ENCODE results near the gene CYBC1.

GRCh38 chr17:82407255-82407654 lies 43.3 kb downstream of the CYBC1 start:
- TF ChIP-seq, protein P1, sequence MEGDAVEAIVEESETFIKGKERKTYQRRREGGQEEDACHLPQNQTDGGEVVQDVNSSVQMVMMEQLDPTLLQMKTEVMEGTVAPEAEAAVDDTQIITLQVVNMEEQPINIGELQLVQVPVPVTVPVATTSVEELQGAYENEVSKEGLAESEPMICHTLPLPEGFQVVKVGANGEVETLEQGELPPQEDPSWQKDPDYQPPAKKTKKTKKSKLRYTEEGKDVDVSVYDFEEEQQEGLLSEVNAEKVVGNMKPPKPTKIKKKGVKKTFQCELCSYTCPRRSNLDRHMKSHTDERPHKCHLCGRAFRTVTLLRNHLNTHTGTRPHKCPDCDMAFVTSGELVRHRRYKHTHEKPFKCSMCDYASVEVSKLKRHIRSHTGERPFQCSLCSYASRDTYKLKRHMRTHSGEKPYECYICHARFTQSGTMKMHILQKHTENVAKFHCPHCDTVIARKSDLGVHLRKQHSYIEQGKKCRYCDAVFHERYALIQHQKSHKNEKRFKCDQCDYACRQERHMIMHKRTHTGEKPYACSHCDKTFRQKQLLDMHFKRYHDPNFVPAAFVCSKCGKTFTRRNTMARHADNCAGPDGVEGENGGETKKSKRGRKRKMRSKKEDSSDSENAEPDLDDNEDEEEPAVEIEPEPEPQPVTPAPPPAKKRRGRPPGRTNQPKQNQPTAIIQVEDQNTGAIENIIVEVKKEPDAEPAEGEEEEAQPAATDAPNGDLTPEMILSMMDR (IDR thresholded peaks at IDR 0.05; ENCODE audit: low read depth, low read length, missing input control), result no peak
- TF ChIP-seq, protein P2, sequence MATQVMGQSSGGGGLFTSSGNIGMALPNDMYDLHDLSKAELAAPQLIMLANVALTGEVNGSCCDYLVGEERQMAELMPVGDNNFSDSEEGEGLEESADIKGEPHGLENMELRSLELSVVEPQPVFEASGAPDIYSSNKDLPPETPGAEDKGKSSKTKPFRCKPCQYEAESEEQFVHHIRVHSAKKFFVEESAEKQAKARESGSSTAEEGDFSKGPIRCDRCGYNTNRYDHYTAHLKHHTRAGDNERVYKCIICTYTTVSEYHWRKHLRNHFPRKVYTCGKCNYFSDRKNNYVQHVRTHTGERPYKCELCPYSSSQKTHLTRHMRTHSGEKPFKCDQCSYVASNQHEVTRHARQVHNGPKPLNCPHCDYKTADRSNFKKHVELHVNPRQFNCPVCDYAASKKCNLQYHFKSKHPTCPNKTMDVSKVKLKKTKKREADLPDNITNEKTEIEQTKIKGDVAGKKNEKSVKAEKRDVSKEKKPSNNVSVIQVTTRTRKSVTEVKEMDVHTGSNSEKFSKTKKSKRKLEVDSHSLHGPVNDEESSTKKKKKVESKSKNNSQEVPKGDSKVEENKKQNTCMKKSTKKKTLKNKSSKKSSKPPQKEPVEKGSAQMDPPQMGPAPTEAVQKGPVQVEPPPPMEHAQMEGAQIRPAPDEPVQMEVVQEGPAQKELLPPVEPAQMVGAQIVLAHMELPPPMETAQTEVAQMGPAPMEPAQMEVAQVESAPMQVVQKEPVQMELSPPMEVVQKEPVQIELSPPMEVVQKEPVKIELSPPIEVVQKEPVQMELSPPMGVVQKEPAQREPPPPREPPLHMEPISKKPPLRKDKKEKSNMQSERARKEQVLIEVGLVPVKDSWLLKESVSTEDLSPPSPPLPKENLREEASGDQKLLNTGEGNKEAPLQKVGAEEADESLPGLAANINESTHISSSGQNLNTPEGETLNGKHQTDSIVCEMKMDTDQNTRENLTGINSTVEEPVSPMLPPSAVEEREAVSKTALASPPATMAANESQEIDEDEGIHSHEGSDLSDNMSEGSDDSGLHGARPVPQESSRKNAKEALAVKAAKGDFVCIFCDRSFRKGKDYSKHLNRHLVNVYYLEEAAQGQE (IDR thresholded peaks at IDR 0.05), result no peak
- TF ChIP-seq FOXA1 (IDR thresholded peaks at IDR 0.05) (no peak), YY1 (IDR thresholded peaks at IDR 0.05) (no peak), TAF1 (conservative IDR thresholded peaks at IDR 0.05) (no peak), HNF4G (IDR thresholded peaks at IDR 0.05) (no peak), GABPA (IDR thresholded peaks at IDR 0.05 in 1 of 2, conservative IDR thresholded peaks at IDR 0.05 in 1 of 2) (no peak)

Data from liver (tissue), 3 donors.